GM18520 (cell line): Measurements from ENCODE around the gene KRT15.

Experiments used
- ATAC-seq: cut with Tn5 transposase; IDR thresholded peaks from one replicate; pipeline ENCODE4 v1.9.1; 2021; ENCODE audit not compliant: unreplicated experiment

Gene KRT15

DNA sequence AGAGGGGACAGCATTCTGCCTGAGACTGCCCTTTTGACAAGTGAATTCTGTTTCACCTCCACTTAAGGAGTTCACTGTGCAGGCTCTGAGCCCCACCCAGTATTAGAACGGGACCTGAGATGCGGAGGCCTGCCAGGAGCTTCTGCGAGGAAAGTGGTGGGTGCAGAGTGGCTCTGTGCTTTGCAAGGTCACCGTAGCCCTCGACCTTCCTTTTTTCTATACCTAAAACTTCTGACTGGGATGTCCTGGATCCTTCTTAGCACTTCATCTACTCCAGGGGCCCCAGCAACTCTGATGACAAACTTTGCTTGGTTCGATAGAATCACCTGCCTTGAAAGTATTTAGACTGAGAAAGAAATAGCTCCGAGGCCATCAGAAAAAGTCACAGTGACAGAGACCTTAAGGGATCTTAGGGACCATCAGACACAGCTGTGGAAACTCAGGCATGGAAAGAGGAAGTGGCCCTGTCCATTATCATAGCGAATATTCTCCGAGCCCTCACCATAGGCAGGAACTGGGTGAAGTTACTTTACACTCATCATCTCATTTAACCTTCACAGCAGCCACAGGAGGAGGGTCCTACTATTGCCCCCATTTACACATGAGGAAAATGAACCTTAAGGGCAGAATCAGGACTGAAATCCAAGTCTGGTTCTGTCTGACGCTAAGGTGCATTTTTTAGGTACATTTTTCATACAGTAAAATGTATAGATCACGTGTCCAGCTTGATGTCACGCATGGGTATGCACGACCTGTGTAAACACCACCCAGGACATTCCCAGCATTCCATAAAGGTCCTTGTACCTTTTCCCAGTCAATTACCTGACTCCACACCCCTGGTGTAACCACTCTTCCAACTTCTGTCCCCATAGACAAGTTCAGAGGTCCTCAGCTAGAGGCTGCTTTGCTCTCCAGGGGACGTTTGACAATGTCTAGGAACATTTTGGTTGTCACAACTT, 12.6 kb downstream of the KRT15 start:
- ATAC-seq, result no peak

DNA sequence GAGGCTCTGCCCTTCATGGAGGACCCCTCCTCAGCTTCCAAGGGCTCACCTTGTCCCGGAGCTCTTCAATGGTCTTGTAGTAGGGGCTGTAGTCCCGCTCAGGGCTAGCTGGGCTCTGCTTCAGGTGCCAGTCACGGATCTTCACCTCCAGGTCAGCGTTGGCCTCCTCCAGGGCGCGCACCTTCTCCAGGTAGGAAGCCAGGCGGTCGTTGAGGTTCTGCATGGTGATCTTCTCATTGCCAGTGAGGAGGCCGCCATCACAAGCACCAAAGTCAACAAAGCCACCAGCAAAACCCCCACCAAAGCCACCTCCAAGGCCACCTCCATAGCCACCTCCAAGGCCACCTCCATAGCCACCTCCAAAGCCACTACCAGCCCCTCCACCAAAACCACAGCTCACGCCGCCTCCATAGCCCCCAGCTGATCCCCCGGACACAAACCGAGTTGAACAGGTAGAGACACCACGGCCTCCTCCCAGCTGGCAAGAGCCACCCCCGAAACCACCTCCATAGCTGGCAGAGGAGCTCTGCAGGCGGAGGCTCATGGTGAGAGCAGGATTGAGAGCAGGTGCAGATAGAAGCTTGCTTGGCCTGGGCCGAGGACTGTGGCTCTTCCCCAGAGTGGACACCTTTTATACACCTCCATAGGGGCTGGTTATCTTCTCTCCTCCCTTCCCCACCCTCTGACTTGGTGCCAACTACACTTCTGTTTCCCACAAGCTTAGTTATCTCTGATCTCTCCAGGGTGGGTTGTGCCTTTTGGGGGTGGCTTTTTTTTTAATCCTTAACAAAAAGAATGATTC, 13.5 kb downstream of the KRT15 start, which contains the start of gene KRT13:
Gene KRT13, minus strand, starts transcription at position 606 of the 802 bp plus-strand sequence. Its CDS starts 62 bp downstream, at position 544.
- no peak for ATAC-seq

DNA sequence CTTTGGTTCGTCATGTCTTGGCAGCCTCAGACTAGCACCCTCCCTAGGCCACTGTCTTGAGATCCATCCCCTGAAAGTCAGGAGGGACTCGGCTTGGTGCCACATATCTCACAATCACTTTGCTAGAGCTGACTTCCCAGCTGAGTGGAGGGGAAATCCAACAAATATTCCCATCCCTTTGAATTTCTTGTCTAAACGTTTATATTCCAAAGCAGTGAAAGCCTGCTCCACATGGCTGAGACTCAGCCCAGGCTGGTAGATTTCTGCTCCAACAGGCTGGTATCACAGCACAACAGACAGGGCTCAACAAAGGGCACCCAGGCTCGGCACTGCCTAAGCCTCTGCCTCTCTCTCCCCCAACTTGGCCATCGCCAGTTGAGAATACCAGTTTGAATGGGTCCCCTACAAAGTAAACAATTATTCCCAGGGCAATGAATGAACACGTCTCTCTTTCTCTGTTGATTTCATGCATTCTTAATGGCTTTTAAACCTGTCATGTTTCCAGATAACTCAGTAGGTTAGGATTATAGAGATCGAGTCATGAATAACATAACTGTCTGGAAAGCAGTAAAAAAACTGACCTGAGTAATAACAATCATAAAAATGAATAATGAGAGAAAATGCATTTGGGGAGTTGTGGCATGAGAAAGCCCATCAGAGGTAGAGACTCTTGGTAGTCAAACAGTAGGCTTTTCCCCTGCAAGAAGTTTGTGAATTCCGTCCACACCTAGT, 14.3 kb downstream of the KRT15 start:
- no peak for ATAC-seq

DNA sequence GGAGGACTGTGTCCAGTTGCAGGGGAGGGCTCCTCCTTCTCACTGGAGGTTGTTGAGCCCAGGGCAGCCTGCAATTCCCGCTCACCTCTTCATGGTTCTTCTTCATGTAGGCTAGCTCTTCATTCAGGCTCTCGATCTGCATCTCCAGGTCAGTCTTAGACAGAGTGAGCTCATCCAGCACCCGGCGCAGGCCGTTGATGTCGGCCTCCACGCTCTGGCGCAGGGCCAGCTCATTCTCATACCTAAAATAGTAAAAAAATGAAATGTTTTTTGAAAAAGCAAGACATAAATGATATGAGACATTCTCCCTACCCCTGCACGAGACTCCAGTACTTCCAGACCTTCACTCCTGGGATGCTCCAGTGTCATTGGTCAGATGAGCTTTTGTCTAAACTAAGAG, 15.5 kb downstream of the KRT15 start:
- ATAC-seq, result no peak

DNA sequence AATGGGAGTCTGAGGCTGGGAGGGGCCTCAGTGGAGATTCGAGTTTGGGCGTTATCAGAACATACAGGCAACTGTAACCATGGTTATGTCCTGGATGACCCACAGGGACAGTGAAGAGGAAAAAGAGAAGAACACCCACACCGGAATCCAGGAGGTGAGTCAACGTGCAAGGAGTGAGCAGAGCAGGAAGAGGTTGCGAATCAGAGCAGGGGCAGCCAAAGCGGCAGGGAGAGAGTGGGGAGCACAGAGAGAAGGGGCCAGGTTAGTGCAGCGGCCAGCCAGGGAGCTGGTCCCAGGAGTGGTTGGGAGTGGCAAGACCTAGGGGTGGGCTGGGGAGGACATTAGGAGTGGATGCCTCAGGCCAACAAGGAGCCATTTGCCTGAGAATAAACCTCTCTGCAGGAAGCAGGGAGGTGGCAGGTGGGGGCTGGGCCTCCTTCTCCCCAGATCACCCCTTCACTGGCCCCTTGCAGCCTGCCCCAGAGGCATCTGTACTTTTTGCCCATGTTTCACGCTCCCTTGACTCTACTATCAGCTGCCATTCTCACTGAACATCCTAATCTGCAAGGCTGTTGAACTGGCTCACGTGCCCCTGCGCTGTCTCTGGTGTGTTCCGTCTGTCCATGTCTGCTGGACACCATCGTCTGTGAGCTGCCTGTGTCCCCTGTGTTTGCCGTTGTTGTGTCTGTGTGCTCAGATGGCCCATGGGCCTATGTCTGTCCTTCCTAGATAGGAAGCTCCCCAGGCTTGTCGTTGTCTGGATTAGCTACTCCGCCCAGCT, 18.4 kb downstream of the KRT15 start:
- no peak for ATAC-seq

- ATAC-seq, result no peak
Observed at GRCh38 chr17:41499714-41500113, 19.0 kb downstream of the KRT15 start.

GRCh38 chr17:41498276-41498675, 20.4 kb downstream of the KRT15 start:
- ATAC-seq, result no peak

DNA sequence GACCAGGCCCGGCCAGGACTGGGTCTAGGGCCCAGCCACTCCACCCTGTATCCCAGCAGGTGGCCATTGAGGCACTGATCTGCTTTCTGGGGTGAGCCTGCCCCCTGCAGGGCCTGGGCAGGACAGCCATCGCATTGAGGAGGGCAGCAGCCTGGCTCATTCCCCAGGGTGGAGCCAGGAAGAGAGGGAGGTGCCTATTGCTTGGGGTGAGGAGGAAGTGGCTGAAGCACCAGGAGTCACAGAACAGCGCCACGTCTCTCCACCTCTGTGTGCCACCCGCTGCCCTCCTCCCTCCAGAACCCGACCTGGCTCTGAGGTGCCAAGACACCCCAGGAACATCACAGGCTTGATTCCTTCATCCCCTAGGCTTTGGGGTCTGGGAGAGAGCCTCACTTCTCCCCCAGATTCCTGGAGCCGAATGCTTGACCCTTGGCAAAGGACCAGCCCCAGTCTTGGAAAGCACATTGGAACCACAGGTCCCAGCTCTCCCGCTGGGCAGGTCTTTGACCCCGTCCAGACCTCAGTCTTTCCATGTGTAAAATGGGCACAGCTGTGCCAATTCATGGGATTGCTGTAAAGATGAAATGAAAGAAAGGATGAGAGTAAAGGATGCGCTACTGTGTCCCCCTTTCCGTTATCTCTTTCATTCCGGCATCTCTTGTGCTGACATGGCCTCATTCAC, 21.7 kb downstream of the KRT15 start:
- peak; percentile 53 for ATAC-seq

DNA sequence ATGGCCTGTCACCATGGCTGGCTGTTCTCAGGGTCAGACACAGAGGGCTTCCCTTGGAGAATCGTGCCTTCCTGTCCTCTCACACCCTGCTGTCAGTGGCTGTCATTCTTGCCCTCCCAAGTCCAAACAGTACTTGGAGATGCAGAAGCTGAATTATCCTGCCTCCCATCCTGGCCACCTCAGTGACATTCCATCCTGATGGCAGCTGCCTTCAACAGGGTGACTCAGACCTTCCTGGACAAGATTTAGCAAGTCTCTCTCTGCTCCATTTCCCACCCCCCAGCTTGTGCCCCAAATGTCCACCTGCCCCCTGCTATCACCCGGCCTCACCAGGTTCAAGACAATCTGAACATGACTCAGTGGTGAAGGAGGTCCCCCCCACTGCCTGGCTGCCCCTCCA, 24.2 kb downstream of the KRT15 start:
- no peak for ATAC-seq

- ATAC-seq, result no peak
Observed at GRCh38 chr17:41492771-41493170, 25.9 kb downstream of the KRT15 start.

GRCh38 chr17:41492351-41492750, 26.3 kb downstream of the KRT15 start:
- ATAC-seq, result no peak

GRCh38 chr17:41491476-41491875, 27.2 kb downstream of the KRT15 start:
- no peak for ATAC-seq

DNA sequence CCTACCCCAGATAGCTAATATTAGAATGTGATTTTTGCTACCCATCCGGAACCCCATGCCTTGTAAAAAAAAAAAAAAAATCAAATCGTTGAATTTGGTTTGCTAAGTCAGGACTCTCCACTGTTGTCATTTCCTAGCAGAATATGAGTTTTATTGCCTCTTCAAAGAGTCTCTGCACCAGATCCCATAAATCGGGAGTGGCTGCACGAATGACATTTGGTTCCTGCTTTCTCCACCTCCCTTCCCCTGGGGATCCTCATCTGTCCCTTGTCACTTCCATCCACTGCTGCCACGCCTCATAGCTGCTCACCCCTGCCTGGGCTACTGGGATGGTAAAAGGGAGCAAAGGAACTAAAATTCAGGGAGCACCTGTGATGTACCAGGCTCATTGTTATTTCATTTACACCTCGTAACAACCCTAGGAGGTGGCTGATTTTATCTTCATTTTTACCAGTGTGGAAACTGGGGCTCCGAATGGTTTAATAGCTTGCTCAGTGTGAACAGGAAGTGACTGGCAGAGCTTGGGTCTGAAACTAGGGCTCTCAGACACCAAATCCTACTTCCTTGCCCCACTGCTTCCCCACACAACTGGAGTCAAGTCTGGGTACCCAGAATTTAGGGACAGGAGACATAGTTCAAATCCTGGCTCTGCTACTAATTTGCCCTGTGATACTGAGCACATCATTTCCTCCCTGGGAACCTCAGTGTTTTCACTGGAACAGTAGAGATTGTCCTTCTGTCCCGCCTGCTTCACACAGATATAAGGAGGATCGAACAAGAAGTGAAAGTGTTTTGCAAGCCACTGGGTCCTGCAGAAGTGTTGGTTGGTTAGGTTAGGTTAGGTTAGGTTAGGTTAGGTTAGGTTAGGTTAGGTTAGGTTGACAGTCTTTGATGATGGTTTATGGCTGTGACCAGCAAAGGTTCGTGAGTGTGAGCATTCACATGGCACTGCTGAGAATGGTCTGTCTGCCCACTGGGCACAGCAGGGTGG, 28.4 kb downstream of the KRT15 start:
- ATAC-seq, result no peak

DNA sequence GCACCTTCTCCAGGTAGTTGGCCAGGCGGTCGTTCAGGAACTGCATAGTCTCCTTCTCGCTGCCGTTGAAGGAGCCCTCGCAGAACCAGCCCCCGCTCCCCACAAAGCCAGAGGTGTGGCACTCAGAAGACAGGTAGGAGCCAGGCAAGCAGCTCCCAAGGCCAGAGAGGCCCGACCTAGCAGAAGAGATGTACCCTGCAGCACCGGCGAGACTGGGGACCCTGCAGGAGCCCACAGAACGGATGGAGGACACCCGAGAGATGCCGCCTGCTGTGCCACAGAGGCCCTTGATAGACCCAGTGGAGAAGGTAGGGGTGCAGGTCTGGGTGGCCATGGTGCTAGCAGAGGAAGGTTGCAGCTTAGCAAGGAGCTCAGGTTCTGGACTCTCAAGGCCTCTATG, 29.2 kb downstream of the KRT15 start, which contains the start of gene KRT36:
Gene KRT36, minus strand, starts transcription at position 380 of the 400 bp plus-strand sequence. Its CDS starts 46 bp downstream, at position 334.
- no peak for ATAC-seq

DNA sequence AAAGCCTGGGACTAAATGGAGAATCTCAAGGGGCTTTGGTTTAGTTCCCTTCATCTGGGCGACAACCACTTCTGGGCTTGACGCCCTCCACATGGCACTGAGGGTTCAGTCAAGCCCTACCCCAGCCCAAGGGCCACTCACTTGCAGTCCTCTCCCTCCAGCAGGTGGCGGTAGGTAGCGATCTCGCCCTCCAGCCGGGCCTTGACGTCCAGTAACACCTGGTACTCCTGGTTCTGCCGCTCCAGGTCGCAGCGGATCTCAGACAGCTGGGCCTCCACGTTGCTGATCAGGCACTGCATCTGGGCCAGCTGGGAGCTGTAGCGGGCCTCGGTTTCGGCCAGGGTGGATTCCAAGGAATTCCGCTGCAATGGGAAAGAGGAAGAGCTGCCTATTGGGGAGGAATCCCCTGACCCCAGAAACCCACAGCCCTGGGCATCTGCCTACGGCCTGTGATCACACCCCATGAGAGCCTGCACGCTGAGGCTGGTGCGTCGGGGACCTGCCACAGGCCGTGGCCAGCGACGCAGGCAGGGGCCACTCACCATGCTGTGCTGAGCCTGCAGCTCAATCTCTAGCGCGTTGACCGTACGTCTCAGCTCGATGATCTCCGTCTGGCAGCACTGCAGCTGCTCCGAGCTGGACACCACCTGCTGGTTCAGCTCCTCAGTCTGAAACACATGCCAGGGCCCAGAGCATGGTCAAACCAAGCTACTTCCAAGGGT, 31.7 kb downstream of the KRT15 start:
- ATAC-seq, result no peak

GRCh38 chr17:41486316-41486715, 32.4 kb downstream of the KRT15 start:
- no peak for ATAC-seq

DNA sequence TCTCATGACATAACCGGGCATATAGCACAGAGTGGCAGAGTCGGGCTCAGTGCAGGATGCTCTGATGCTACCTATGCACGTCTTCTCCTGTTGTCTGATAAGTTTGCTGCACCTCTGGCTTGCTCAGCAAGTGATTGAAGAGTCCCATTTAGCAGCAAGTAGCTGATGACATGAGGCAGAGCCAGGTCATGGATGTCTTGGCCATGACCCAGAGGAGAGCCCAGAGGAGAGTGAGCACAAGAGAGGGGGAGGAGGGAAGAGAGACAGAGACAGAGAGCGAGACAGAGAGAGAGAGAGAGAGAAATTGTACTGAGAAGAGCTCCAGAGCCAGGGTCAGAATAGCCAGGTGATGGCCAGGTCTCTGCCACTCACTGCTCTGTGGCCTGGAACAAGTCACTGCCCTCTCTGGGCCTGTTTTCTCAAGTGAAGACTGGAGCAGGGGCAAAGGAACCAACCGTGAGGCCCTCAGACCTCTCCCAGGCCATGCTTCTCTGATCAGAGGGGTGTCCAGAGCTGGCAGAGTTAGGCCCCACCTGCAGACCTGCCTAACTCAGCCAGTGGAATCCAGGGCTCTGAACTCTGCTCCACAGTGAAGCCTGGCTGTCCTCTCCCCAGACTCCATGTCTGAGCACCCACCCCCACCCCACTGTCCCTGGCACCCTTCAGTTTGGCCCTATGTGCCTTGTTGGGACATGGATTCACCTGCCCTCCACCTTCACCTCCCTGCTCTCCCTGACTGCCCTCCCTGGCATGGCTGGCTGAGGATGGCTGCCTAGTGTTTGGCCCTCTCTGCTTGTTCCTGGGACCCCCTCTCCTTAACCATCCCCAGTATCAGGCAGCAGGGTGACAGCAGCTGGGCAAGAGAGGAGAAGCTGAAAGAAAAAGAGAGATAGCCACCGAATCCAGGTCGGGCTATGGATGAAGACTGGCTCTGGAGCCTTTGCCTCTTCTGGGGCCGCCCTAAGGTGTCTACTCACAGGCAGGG, 33.5 kb downstream of the KRT15 start:
- ATAC-seq, result no peak
